Fibroblast of pulmonary artery (primary cell): Measurements from ENCODE around the gene UBE4B.
"Not testable (repeated sequence)": the region's sequence is repeated elsewhere in the genome, so short reads cannot be mapped to it uniquely, and the experiment has no call there.

Source experiments
- DNase-seq: peaks from one replicate; pipeline ENCODE4 v3.0.0-alpha.2; 2010; ENCODE audit warnings: low read depth
- H3K4me3 ChIP-seq: replicated peaks from 2 replicates; pipeline ENCODE4 v1.5.1; 2011; ENCODE audit warnings: low read depth, mild to moderate bottlenecking, control low read depth, low read length, moderate library complexity
- TF ChIP-seq, protein P1 (sequence below): IDR thresholded peaks from 2 replicates; pipeline ENCODE4 v1.5.1; 2011; ENCODE audit warnings: mild to moderate bottlenecking, control low read depth, low read length, inconsistent platforms; ENCODE audit errors: missing control alignments

UBE4B gene

GRCh38 chr1:9993561-9994075 lies 39.1 kb upstream of the UBE4B start:
- TF ChIP-seq, protein P1, sequence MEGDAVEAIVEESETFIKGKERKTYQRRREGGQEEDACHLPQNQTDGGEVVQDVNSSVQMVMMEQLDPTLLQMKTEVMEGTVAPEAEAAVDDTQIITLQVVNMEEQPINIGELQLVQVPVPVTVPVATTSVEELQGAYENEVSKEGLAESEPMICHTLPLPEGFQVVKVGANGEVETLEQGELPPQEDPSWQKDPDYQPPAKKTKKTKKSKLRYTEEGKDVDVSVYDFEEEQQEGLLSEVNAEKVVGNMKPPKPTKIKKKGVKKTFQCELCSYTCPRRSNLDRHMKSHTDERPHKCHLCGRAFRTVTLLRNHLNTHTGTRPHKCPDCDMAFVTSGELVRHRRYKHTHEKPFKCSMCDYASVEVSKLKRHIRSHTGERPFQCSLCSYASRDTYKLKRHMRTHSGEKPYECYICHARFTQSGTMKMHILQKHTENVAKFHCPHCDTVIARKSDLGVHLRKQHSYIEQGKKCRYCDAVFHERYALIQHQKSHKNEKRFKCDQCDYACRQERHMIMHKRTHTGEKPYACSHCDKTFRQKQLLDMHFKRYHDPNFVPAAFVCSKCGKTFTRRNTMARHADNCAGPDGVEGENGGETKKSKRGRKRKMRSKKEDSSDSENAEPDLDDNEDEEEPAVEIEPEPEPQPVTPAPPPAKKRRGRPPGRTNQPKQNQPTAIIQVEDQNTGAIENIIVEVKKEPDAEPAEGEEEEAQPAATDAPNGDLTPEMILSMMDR: no peak
- no peak overlapping the region for H3K4me3 ChIP-seq
- DNase-seq: peak; percentile 46

GRCh38 chr1:9996624-9997582 lies 35.9 kb upstream of the UBE4B start, which contains the start of gene RBP7:
Gene RBP7 (plus strand): TSS chr1:9997228. CDS start chr1:9997259, 31 bp downstream.
- no peak for DNase-seq
- TF ChIP-seq, protein P1: no peak
- peak within 1 kb of the TSS; percentile 17 for H3K4me3 ChIP-seq

- DNase-seq: peak; percentile 52
- no peak overlapping the region for H3K4me3 ChIP-seq
- TF ChIP-seq, protein P1: no peak
Measured at GRCh38 chr1:10001016-10001665, 31.6 kb upstream of the UBE4B start.

DNA sequence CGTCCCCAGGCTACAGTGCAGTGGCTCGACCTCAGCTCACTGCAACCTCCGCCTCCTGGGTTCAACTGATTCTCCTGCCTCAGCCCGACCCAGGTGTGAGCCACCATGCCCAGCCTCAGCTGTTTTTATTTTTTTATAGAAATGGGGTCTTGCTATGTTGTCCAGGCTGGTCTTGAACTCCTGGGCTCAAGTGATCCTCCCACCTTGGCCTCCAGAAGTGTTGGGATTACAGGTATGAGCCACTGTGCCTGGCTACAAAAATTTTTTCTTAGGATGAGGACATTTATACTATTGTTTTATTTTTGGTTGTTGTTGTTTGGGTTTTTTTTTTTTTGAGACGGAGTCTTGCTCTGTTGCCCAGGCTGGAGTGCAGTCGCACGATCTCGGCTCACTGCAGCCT lies 27.5 kb upstream of the UBE4B start:
- H3K4me3 ChIP-seq, DNase-seq: not testable (repeated sequence)

- TF ChIP-seq, protein P1: no peak
- DNase-seq: peak; percentile 66
Measured at GRCh38 chr1:10007169-10007568, 25.6 kb upstream of the UBE4B start.

DNA sequence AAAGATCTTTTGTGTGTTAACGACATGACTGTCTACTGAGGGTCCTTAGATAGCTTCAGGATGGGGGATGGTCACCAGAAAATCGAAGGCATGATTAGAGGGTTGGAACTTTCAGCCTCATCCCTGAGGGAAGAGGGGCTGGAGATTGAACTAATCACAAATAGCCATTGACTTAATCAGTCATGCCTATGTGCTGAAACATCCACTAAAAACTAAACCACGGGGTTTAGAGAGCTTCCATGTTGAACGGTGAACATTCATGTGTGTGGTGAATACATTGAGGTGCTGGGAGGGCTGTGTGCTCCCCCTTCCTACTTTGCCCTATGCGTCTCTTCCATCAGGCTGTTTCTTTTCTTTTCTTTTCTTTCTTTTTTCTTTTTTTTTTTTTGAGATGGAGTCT lies 18.7 kb upstream of the UBE4B start:
- TF ChIP-seq, protein P1: no peak
- no peak for DNase-seq
- H3K4me3 ChIP-seq: no peak overlapping the region

More at GRCh38 chr1:10007169-10007568, 25.6 kb upstream of the UBE4B start:
- H3K4me3 ChIP-seq: no peak overlapping the region

DNA sequence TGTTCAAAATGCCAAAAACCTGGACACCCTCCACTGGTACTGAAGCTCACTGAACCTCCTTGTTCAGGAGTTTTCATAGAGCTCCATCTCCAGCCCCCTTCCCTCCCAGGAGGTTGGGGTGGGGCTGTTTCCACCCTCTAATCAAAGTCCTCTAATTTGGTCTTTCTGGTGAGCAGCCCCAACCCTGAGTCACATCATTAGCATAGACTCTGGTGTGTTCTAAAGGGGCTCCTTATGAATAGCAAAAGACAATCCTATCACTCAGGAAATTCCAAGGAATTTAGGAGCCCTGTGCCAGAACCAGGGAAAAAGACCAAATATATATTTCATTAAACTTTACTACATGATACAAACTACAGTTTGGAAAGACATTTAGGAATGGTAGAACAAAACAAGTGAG lies 13.2 kb upstream of the UBE4B start:
- TF ChIP-seq, protein P1: no peak
- peak; percentile 23 for DNase-seq

More for the DNA sequence above, 13.2 kb upstream of the UBE4B start:
- H3K4me3 ChIP-seq: no peak overlapping the region
